HepG2 (cell line): ENCODE measurements around the gene SAMD5. TPM values are rescaled to one million over a fixed set of nuclear protein-coding genes. Genes with fewer than 3 reads are reported as not detected.

Experiments used
- ATAC-seq: fragments of 200-7000 bp; cut with Tn5 transposase; 3 replicates; pipeline ENCODE4 v1.9.1; 2020; ENCODE audit warnings: mild to moderate bottlenecking, moderate library complexity
- BruUV-seq: library from RNA; stranded (reverse); fragments of 400-500 nt; replicated peaks from 2 replicates; lab custom pipeline; 2021; lab: Mats Ljungman, UMichigan
- CTCF ChIA-PET: fragments of 300-600 bp; formaldehyde crosslinking; extraction: SDS; loops from one replicate; lab custom pipeline; 2021; ENCODE audit warnings: low total read pairs, inconsistent platforms, low intra/inter-chr PET ratio; lab: Yijun Ruan, JAX
- POLR2A ChIA-PET: fragments of 350-600 bp; sonication (Branson Sonifier 250); formaldehyde crosslinking; loops from one replicate; lab custom pipeline; 2020; ENCODE audit warnings: antibody characterized with exemption, inconsistent platforms; lab: Yijun Ruan, JAX
- DNase-seq: peaks from one replicate; pipeline ENCODE4 v3.0.0-alpha.2; 2015; ENCODE audit warnings: low spot score
- FAIRE-seq: peaks from 3 replicates; lab custom pipeline; 2011; peaks lifted over from hg19 to GRCh38; lab: Jason Lieb, UNC
- H2AFZ ChIP-seq: one replicate; pipeline ENCODE4 v1.6.1; 2011; ENCODE audit warnings: low read length, inconsistent platforms
- H3K27ac ChIP-seq: fragments of 300-600 bp; 3 replicates; pipeline ENCODE4 v1.8.0; 2011; ENCODE audit warnings: mixed run types, mild to moderate bottlenecking, mixed read lengths, low read length, inconsistent platforms; ENCODE audit not compliant: insufficient read depth; ENCODE audit errors: extremely low read length
- H3K27me3 ChIP-seq, 2 experiments: fragments of 200-600 bp in 1 of 2; 2 replicates in 1 of 2; 3 replicates in 1 of 2; pipeline versions ENCODE4 v1.6.0 to v1.8.0; 2011; ENCODE audit warnings: low read length in 2 of 2, mild to moderate bottlenecking in 2 of 2, moderate library complexity in 2 of 2, inconsistent platforms in 1 of 2; ENCODE audit not compliant: insufficient read depth in 2 of 2, control insufficient read depth in 1 of 2
- H3K36me3 ChIP-seq, 2 experiments: fragments of 200-600 bp in 1 of 2; replicated peaks in 1 of 2; 2 replicates in 1 of 2; 3 replicates in 1 of 2; pipeline versions ENCODE4 v1.5.1 to v1.8.0; 2011; ENCODE audit warnings: low read length in 2 of 2, inconsistent platforms in 1 of 2; ENCODE audit not compliant: insufficient read depth in 2 of 2, control insufficient read depth in 1 of 2
- H3K4me1 ChIP-seq: 2 replicates; pipeline ENCODE4 v1.5.1; 2012; ENCODE audit warnings: low read length, inconsistent platforms; ENCODE audit not compliant: insufficient read depth
- H3K4me2 ChIP-seq: 2 replicates; pipeline ENCODE4 v1.6.0; 2011; ENCODE audit warnings: low read depth, low read length, inconsistent platforms
- H3K4me3 ChIP-seq, 3 experiments: fragments of 200-600 bp in 1 of 3; sonication (generic), shearing (Covaris generic) in 1 of 3; replicated peaks in 1 of 3; 2 replicates each; pipeline ENCODE4 v1.5.1; 2011 to 2016; ENCODE audit warnings: low read length in 3 of 3, inconsistent platforms in 2 of 3, low read depth in 2 of 3, mild to moderate bottlenecking in 2 of 3, control low read depth in 1 of 3, mixed read lengths in 1 of 3; ENCODE audit not compliant: insufficient read depth in 1 of 3
- H3K79me2 ChIP-seq: one replicate; pipeline ENCODE4 v1.6.1; 2011; ENCODE audit warnings: low read length, inconsistent platforms; ENCODE audit not compliant: insufficient read depth
- H3K9ac ChIP-seq: 2 replicates; pipeline ENCODE4 v1.6.0; 2011; ENCODE audit warnings: mild to moderate bottlenecking, low read depth, low read length, inconsistent platforms; ENCODE audit not compliant: insufficient read depth
- H3K9me3 ChIP-seq: 2 replicates; pipeline ENCODE4 v1.5.1; 2012; ENCODE audit warnings: mild to moderate bottlenecking, low read length
- H4K20me1 ChIP-seq: 2 replicates; pipeline ENCODE4 v1.6.0; 2011; ENCODE audit warnings: inconsistent platforms, mild to moderate bottlenecking, low read length, moderate library complexity; ENCODE audit not compliant: insufficient read depth
- FOXM1 ChIP-seq: sonication (generic); formaldehyde crosslinking; IDR thresholded peaks from 2 replicates; pipeline ENCODE4 v1.5.0; 2020; ENCODE audit warnings: missing genetic modification reagents
- LCORL ChIP-seq, 2 experiments: fragments of 450-650 bp in 1 of 2; sonication (generic) in 1 of 2; formaldehyde crosslinking in 1 of 2; IDR thresholded peaks; 2 replicates each; pipeline versions ENCODE4 v1.5.0 to v1.6.1; 2017 to 2020; ENCODE audit warnings: antibody characterized with exemption in 1 of 2, missing genetic modification reagents in 1 of 2
- RERE ChIP-seq: IDR thresholded peaks from 2 replicates; pipeline ENCODE4 v1.6.1; 2016; ENCODE audit warnings: low read depth, missing genetic modification reagents, missing compliant biosample characterization
- XBP1 ChIP-seq: sonication (generic); formaldehyde crosslinking; IDR thresholded peaks from 2 replicates; pipeline ENCODE4 v1.5.0; 2020; ENCODE audit warnings: missing genetic modification reagents
- ZBTB4 ChIP-seq: sonication (generic); formaldehyde crosslinking; IDR thresholded peaks from 2 replicates; pipeline ENCODE4 v1.4.0; 2020; ENCODE audit warnings: missing genetic modification reagents, mild to moderate bottlenecking, borderline replicate concordance
- ZSCAN30 ChIP-seq: sonication (generic); formaldehyde crosslinking; IDR thresholded peaks from 2 replicates; pipeline ENCODE4 v1.5.0; 2020; ENCODE audit warnings: mild to moderate bottlenecking, missing genetic modification reagents
- WGBS: methylation state at CpG from one replicate; pipeline ENCODE4 v1.1.6; 2017; ENCODE audit warnings: low lambda C conversion rate; 5-methylcytosine and 5-hydroxymethylcytosine counted together
- in situ Hi-C: cut with HindIII; loops from 2 replicates; pipeline ENCODE4 v1.10.0; 2017; ENCODE audit warnings: low pct_unique_long_range_greater_than_20kb; ENCODE audit not compliant: extremely low pct_ligation_motif_present
- intact Hi-C: fragments of 100-400 bp; cut with micrococcal nuclease; formaldehyde crosslinking; loops from one replicate; pipeline ENCODE4 v1.10.0; 2022; ENCODE audit not compliant: unreplicated experiment
- polyA plus RNA-seq, 8 experiments: library from polyadenylated mRNA; depleted of rRNA in 3 of 8; stranded (reverse) in 7 of 8; unstranded in 1 of 8; fragments of >200 nt; fragmentation: Illumina TruSeq in 4 of 8; extraction: Trizol in 4 of 8; gene quantifications; 2 replicates each; pipeline versions ENCODE4 v1.2.1 to v1.2.3, GENCODE V29; 2011 to 2016; ENCODE audit warnings: low read depth in 4 of 8, missing spikeins in 1 of 8, mixed read lengths in 1 of 8; ENCODE audit not compliant: insufficient read depth in 1 of 8
- total RNA-seq, 5 experiments: library from RNA; depleted of rRNA; stranded (reverse); fragments of >200 nt; fragmentation: Illumina TruSeq; extraction: Trizol; gene quantifications; 2 replicates each; pipeline ENCODE4 v1.2.3, GENCODE V29; 2016; ENCODE audit warnings: low read depth in 1 of 5
- TF ChIP-seq, protein P1 (sequence below), 2 experiments: sonication (generic) in 1 of 2; formaldehyde crosslinking in 1 of 2; IDR thresholded peaks; 2 replicates each; pipeline versions ENCODE4 v1.6.1 to v1.9.0; 2014 to 2022; ENCODE audit warnings: antibody characterized with exemption in 1 of 2, borderline replicate concordance in 1 of 2, inconsistent platforms in 1 of 2, low read depth in 1 of 2, missing genetic modification reagents in 1 of 2

Gene SAMD5
- total and polyA plus RNA-seq, 2 of the 13 experiments (the other 11 are each of a cell fraction or from before 2014, with no cell fraction given), result 0.02 to 0.07 TPM

GRCh38 chr6:147547369-147547902 is 38.9 kb downstream of the SAMD5 start:
- FAIRE-seq, result no peak
- CTCF ChIA-PET, result no interaction called here
- no peak overlapping the region for H3K27ac ChIP-seq
- no peak for ATAC-seq
- H3K36me3 ChIP-seq, result no peaks in the 10 kb centered on the region
- H3K4me3 ChIP-seq, result no peak overlapping the region
- H4K20me1 ChIP-seq, result no peaks in the 10 kb centered on the region
- in situ Hi-C loops (no loop called here), intact Hi-C loops (no loop called here)
- H3K27me3 ChIP-seq, result no peaks in the 10 kb centered on the region
- H3K9me3 ChIP-seq, result no peaks in the 10 kb centered on the region
- DNase-seq, result no peak
- no peak overlapping the region for H3K4me2 ChIP-seq
- 0% methylated on average over 10 of the region's 10 CpGs for WGBS
- no peak overlapping the region for H3K9ac ChIP-seq
- no peaks in the 10 kb centered on the region for H3K4me1 ChIP-seq
- no peak overlapping the region for H2AFZ ChIP-seq
- H3K79me2 ChIP-seq, result no peaks in the 10 kb centered on the region
- POLR2A ChIA-PET, result no interaction called here
- no TSS peak for BruUV-seq
- TF ChIP-seq ZBTB4 (CRISPR knock-in tag) (no peak), RERE (no peak), XBP1 (CRISPR knock-in tag) (no peak), FOXM1 (CRISPR knock-in tag) (no peak), LCORL (IDR thresholded peaks at IDR 0.05) (no peak), LCORL (CRISPR knock-in tag; IDR thresholded peaks at IDR 0.05) (no peak), ZSCAN30 (CRISPR knock-in tag) (no peak)
- TF ChIP-seq, protein P1, sequence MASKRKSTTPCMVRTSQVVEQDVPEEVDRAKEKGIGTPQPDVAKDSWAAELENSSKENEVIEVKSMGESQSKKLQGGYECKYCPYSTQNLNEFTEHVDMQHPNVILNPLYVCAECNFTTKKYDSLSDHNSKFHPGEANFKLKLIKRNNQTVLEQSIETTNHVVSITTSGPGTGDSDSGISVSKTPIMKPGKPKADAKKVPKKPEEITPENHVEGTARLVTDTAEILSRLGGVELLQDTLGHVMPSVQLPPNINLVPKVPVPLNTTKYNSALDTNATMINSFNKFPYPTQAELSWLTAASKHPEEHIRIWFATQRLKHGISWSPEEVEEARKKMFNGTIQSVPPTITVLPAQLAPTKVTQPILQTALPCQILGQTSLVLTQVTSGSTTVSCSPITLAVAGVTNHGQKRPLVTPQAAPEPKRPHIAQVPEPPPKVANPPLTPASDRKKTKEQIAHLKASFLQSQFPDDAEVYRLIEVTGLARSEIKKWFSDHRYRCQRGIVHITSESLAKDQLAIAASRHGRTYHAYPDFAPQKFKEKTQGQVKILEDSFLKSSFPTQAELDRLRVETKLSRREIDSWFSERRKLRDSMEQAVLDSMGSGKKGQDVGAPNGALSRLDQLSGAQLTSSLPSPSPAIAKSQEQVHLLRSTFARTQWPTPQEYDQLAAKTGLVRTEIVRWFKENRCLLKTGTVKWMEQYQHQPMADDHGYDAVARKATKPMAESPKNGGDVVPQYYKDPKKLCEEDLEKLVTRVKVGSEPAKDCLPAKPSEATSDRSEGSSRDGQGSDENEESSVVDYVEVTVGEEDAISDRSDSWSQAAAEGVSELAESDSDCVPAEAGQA (IDR thresholded peaks at IDR 0.05; ENCODE audit: low read depth), result no peak
- TF ChIP-seq, protein P1 (CRISPR knock-in tag; IDR thresholded peaks at IDR 0.05; ENCODE audit: borderline replicate concordance), result no peak
